ENCODE data around the gene OR5AN1. TPM values are rescaled to one million over a fixed set of nuclear protein-coding genes. Genes with fewer than 3 reads are reported as not detected.

The OR5AN1 gene
- total RNA-seq, 1 donor from 2014 or later = not detected

Other genes with a start within 250 kb of the OR5AN1 start
- gene FAM111A, start 216.0 kb upstream of the OR5AN1 start, total RNA-seq = 121 and 122 TPM in 2 replicates
- gene DTX4, start 186.8 kb upstream of the OR5AN1 start, total RNA-seq = 0.12 and 0.15 TPM in 2 replicates
- gene MPEG1, start 146.0 kb upstream of the OR5AN1 start, total RNA-seq = not detected in 2 replicates
- gene OR5A2, start 67.5 kb downstream of the OR5AN1 start, total RNA-seq = not detected in 2 replicates
- not detected in 2 replicates for gene OR5A1, start 77.6 kb downstream of the OR5AN1 start, total RNA-seq
- gene OR4D6, start 98.1 kb downstream of the OR5AN1 start, total RNA-seq = not detected in 2 replicates
- not detected in 2 replicates for gene OR4D10, start 114.4 kb downstream of the OR5AN1 start, total RNA-seq
- not detected in 2 replicates for gene OR4D11, start 144.7 kb downstream of the OR5AN1 start, total RNA-seq
- not detected in 2 replicates for gene OR4D9, start 152.6 kb downstream of the OR5AN1 start, total RNA-seq